HG03045 (cell line): Measurements from ENCODE around the gene KIF16B.

Experiments
- ATAC-seq: cut with Tn5 transposase; IDR thresholded peaks from one replicate; pipeline ENCODE4 v1.9.1; 2021; ENCODE audit warnings: mild to moderate bottlenecking, moderate library complexity; ENCODE audit not compliant: unreplicated experiment

KIF16B gene

DNA sequence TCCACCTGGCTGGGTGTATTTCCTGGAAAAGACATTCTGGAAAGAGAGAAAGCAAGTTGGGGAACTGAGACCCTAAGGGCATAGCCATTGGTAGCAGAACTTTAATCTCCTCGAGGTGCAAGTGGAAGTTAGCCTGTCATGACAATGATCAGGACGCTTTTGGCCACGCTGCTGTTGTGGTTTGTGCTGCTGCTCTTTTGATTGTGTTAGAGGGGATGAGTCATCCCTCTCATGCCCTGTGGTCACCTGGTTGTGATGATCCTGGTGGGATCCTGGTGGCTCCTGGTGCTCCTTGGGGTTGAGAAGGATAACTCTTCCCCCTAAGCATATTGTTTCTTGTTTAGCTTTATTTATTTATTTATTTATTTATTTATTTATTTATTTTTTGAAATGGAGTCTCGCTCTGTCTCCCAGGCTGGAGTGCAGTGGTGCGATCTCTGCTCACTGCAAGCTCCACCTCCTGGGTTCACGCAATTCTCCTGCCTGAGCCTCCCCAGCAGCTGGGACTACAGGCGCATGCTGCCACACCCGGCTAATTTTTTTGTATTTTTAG lies 350.3 kb downstream of the KIF16B start:
- ATAC-seq: no peak
